Lung microvascular endothelial cell (primary cell): ENCODE results near the gene TEAD1. TPM values are rescaled to one million over a fixed set of nuclear protein-coding genes. Genes with fewer than 3 reads are reported as not detected.

ENCODE experiments used
- DNase-seq, 2 donors: peaks; one replicate each; pipeline versions ENCODE4 v3.0.0 to v3.0.0-alpha.2; 2010; ENCODE audit warnings: low read depth in 2 of 2
- total RNA-seq: library from RNA; depleted of rRNA; stranded (reverse); fragments of >200 nt; gene quantifications from 2 replicates; pipeline ENCODE4 v1.2.1, GENCODE V29; 2014

Gene TEAD1
- total RNA-seq, 1 donor from 2014 or later = 22.8 TPM

DNA sequence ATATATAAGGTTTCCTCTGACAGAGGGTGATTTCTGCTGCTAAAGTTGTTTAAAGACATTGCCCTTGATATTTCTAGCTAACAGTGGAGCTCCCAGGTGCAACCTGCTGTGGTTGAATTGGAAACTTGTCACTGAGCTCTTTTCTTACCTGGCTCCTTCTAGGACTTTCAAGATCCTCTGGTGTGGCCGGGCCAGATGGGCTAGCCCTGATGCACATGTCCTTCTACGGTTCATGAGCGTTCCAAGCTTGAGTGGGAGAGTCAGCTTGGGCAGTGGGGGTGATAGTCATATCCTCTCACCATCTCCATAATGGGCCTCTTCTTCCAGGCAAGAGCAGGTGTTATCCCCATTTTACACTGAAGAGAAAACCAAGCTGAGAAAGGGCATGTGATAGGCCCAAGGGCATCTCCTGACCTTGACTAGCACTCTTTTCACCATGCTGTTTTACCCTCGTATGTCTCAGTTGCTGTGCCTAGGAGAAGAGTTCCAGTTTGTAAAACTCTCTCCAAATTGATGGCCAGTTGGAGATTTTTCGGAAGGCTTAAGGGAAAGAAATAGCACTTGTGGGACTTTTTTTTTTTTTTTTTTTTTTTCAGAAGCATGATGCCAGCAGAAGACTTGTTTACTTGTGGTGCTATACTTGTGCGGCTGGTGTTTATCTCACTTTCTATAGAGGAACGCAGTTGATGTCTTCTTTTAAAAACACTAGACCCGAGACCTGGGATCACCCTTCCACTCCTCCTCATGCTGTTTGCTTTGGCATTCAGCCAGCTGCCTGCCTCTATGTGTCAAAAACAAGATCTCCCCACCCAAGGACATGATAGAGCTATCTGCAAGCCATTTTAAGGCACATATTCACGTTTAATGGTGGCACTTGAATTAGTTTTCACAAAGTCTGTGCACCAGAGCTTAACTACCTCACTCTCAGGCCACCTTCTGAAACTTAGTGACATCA, 32.6 kb downstream of the TEAD1 start:
- peak; percentile 43 to 53 for DNase-seq

DNA sequence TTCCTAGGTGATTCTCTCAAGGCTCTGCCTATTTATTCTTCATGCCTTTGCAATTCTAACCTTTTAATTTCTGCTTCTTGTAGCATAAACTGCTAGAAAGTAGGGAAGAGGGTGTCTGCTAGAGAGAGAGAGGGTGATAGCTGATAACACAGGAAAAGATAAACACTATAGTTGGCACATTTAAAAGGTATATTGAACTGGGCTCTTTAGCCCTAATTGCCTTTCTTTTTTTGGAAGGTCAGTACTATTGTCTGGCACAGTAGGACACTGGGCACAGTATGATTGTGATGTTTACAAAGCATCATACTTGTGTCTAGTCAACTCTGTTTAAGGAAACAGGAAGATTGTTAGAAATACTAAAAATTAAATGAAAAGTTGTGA, 33.3 kb downstream of the TEAD1 start:
- DNase-seq = no peak

DNA sequence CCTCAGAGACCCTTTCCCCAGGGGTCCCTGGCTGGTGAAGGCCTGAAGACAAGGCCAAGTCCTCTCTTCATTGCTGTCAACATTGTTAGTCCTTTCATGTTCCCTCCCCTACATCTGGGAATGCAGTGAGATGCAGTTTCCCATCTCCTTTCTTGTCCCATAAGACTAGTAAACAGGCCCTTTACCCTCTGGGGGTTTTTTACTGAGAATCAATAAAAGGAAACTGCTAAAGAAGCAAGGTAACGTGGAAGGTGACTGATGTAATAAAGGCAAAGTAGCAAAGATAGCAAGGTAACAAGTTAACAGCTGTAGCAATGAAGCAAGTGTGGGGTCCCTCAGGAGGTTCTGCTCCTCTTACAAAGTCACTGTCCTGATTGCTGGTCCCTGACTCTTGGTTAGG, 37.3 kb downstream of the TEAD1 start:
- no peak for DNase-seq

DNA sequence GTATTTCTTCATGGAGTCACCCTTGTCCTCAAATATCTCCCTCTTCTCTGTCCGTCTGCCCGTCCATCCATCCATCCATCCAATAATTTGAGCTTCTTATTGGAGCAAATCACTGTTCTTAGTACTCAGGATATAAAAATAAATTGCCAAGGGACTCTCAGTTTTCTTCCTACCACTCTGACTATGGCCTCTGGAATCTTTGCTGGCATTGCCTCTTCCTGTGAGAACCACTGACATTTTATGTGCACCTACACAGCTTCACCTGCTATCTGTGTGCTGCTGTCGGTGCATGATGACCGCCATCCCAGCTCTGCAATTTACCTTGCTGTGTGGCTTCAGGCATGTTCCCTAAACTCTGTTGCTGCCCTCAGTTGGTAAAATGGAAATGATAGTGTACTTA, 37.9 kb downstream of the TEAD1 start:
- DNase-seq = no peak

DNA sequence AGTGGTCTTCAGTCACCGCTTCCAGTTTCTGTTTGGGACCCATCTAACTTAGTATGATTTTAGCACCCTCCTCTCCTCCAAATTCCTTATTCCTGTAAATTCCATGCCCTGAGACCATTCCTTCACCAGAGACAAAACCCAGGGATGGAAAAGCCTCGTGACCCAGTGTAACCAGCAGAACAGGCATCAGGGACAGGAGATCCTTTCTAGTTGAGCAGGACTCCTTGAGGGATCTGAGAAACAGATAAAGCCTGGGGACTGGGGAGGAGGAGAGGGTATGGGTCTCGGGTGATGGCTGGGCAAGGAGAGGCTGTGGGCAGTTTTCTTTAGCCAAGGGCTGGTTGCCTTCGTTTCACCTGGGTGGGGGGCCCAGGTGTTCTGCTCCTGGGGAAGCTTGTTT, 40.9 kb downstream of the TEAD1 start:
- DNase-seq = no peak

DNA sequence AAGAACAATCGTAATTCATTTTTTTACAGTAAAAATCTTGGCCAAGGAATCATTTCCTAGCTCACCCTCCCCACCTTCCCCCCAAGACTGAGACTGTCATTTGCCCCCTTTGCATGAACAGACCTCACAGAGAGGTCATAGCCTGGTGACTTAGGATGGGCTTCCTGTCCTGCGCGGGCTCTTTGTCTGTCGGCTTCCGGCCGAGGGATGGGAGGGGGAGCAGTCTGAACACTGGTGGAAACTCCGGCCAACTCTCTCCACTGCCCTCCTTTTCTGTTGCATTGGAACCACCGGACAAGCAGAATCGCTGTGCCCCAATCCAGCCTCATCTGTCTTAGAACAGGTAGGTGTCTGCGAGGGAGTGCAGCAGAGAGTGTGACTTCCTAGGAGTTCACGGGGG, 41.7 kb downstream of the TEAD1 start:
- peak; percentile 59 to 83 for DNase-seq

DNA sequence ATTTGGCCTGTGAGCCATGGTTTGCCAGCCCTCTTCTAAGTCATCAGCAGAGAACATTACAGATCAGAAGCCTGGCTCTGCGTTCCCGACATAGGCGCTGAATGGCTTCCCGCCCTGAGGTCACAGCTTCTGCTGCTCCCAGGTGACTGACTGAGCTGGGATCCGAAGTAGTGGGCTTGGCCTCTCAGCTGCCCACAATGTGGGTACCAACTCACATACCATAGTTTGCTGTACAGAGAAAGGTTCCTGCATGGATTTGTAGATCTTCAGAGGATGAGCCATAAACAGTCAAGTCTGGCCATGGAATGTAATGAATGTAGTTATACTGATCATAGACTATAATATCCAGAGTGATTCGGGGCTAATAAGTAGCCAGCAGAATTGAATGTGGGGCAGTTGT, 42.6 kb downstream of the TEAD1 start:
- no peak for DNase-seq

DNA sequence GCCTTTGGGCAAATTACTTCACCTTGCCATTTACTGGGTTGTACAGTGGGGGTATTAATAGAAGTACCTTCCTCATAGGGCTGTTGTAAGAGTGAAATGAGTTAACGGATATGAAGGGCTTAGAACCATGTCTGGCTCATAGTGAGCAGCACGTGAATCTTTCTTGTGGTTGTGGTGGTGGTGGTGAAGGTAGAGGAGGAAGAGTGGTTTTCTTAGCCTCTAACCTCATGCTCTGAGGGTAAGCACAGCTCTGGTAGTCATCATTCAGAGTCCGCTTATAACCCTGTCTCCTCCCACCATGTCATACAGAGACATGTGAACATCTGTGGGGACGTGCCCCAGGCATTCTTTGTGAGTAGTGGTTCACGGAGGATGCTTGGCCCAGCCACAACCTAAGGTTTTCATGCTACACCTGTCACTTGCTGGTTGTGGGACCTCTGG, 43.6 kb downstream of the TEAD1 start:
- DNase-seq = no peak

DNA sequence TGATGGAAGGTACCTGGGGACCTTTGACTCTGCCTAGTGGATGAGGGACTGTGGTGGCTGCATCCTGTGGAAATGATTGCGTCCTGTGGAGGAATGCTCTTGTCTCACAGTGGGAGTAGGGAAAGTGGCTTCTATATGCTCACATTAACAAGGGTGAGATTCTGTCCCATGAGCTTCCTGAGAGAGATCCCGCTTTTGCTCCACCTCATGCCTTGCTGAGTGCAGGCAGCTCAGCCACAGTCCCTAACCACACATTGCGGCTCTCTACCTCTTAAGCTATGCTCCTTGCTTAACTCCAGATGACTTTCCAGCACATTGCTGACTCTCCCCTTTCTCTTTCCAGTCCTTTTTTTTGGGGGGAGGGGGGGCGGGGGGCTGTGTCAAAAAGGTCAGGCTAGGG, 45.0 kb downstream of the TEAD1 start:
- DNase-seq = no peak

DNA sequence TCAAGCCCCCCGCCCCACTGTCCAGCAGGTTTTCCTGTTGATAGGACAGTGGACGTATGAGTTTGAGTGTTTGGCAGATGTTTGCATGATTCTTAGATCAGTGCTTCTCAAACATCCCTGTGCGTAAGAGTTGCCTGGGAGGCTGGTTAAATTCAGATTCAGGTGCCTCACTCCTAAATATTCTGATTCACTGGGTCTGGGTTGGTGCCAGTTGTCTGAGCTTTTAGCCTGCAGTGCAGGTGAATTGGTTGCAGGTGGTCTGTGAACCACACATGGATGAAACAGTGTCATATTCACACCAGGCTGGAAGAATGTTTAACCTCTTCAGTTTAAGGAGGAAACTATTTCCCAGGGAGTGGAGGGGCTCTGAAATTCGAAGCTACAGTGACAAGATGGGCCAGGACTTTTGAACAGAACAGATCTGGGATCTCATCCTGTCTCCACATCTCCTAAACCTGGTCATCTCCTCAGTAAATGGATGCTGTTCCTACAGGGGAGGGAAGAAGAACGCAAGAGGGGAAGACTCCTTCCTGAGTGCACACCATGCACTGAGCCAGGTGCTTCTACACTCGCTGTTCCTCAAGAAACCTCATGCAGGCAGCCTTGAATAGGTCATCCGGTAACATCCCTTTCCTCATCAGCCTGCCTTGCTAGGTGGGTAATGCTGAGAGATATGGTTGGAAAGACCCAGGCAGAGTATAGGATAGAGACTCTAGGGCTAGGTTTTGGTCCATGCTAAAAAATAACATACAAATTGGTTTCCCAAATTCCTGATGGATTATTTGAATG, 47.8 kb downstream of the TEAD1 start:
- no peak for DNase-seq

DNA sequence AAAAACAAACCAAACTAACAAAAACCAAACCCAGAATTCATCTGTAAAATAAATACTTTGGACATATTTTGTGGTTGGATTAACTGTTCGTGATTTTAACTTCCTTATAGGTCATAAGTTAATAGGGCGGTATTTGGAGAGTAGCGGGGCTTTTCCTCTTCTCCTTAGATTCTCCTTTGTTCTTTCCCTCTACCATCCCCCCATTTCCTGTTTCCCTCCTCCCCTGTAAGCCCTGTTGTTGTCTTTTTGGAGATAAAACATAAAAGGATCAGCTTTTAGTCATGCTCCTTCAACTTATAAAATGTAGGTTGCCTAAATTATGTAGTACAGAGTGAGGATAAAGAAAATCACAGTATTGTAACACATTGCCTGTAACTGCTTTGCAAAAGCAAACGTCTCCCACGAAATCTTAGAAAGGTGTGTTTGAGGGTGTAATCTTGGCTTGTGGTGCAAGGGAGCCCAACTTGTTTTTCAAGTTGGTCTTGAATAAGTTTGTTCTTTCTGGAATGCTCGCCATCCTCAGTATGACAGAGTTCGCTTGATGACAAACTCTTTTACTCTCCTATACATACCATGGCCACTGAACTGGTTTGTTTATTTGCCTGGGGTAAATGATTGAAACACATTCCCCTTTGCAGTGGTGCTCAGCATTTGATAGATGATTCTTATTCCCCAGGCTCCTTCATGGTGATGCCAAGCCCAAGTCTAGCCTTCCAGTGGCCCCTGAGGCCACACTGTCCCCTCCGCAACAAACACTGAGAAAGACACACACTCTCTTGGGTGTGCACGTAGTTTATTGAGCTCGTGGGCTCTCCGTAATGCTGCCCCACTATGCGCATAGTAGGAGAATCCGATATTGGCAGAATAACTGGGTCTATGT, 49.4 kb downstream of the TEAD1 start:
- peak in 1 of 2 donors; percentile 48 for DNase-seq

DNA sequence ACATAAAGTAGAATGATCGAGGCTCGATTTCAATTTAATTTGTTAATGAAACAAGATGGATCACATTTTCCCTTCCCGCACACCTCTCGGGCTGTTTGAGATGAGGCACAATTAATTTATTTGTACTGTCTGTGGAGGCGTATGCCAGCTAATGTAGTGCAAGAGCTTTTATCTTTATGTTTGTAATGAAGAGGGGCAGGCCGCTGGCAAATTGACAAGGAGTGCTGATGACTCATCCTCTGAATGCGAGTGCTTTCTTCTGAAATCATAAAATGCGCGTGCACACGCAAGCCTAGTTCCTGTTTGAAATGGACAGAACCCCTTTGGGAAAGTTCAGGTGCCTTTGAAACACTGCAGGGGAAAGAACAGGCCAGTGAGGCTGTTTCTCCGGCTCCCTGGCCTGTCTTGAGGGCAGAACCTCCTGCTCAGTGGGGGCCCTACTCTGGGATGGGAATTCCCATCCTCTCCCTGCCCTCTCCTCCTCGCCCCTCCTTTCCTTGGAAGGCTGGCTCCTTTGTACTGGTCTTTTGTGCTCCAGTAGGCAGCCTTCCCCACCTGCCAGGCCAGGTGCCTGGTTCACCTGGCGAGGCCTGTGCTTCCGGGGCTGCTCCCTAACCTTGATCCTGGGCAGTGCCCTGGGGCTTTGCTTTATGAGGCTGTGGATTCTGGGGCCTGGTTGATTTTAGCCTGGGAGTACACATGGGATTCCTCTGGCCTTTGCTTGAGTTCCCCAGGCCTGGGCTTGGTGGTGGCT, 50.3 kb downstream of the TEAD1 start:
- peak; percentile 91 to 95 for DNase-seq

DNA sequence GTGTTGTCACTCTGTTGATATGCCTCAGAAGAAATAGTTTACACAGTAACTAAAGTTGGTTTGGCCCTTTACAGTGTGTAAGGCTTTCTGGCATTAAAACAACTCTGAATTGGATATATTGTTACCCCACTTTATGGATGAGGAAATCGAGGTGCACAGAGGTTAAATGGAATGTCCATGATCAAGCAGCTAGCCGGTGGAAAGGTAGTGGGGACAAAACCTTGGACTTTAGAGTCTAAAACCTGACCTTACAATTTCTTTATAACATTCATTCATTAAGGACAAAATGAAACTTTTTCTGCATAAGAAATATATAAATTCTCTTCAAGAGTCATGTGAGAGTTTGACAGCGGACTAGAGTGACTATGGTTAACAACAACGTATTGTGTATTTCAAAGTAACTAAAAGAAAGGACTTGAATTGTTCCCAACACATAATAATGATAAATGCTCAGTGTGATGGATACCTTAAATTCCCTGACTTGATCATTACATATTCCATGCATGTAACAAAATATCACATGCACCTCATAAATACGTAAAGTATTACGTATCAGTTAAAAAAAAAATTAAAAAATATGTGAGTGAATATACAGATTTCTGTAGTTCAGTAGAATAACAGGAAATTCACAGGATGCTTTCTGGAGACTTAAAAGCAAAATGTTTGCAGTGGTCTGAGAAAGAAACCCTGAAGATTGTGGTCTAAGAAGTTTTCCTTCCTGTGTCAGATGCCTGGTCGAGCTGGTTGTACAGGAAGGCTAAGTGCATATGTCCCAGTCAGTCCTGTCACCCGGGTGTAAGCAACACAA, 51.0 kb downstream of the TEAD1 start:
- DNase-seq = peak in 1 of 2 donors; percentile 92

DNA sequence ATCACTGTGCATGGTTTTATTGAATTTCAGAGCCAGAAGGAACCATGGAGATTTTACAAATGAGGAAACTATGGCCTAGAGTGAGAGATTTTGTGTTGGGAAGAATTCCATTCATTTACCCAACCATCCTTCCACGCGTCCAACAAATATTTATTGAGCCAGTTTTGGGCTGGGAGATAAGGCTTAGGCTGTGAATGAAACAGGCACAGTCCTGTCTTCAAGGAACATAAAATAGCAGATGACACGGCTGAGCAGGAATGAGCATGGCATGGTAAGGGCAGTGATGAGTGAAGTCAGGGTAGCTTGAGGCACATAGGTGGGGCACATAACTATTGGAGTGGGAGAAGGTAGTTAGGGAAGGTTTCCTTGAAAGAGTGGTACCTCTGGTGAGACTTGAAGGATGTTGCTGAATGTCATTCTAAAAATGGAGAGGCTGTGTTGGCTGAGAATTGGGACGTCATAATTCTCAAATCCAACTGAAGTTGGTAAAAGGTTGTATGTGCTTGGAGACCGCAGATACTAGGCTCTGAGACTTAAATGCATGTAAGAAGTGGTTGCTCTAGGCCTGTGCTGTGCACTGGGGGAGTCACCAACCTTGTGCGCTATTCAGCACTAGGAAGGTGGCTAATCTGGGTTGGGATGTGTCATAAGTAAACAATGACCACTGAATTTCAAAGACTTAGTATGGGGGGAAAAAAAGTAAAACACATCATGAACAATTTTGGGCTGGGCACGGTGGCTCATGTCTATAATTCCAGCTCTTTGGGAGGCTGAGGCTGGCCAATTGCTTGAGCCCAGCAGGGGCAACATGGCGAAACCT, 51.9 kb downstream of the TEAD1 start:
- peak in 1 of 2 donors; percentile 78 for DNase-seq

DNA sequence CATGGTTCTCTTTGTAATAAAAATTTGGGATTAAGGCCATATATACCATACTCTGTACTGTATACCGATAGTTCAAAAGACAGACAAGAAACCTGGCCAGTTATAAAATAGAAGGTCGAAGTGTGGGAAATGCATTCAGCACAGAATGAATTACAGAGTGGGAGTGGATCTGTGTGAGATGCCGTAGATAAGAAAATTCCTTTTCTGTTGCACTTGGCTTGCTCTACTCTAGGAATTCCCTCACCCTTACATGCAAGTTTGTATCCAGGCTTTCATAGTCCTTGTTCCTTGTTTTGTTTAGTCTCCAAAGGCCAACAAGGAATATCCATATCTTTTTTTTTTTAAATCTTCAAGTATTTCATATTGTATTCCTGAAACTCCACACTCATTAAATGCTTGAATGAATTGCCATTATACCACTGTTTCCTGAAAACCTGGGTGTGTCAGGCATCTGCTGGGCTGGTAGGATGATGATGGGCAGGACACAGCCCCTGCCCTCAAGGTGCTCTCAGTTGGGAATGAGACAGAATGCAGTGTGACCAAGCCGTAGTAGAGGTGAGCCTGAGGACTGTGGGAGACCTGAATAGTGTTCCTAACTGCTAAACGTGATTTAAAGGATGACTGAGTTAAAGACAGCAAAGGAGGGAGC, 53.5 kb downstream of the TEAD1 start:
- DNase-seq = peak in 1 of 2 donors; percentile 28

DNA sequence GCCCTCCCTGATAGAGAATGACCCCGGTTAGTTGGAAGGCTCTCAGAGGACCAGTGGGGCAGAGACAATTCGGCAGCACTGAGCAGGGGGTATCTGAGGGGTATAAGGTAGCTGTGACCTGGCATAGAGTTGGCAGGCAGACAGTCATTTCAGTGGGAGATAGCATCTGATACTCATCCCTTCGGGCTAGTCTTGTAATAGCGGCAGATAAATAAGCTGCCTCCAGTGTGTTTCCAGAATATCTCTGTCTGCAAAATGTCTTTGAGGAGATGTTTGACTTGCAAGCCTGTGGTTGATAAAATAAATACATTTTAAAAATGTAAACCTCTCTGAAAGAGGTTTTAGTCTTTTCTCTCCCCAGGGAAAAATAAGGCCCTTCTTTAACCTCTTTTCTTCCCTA, 54.2 kb downstream of the TEAD1 start:
- no peak for DNase-seq

DNA sequence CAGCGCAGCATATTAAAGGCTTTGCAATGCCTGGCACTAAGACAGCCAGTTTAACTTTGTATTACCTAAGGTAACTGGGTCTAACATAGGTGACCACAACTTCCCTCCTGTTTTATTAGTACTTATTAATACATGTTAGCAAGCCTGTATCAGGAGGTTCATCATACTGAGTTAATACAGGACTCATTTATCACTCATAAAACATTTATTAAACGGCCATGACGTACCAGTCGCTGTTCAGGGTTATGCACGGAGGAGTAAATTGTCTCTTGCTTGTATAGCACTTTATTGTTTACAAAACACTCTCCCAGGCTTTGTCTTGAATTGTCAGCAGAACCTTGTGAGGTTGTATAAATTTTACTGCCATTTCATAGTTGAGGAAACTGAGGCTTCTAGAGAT, 55.7 kb downstream of the TEAD1 start:
- no peak for DNase-seq

DNA sequence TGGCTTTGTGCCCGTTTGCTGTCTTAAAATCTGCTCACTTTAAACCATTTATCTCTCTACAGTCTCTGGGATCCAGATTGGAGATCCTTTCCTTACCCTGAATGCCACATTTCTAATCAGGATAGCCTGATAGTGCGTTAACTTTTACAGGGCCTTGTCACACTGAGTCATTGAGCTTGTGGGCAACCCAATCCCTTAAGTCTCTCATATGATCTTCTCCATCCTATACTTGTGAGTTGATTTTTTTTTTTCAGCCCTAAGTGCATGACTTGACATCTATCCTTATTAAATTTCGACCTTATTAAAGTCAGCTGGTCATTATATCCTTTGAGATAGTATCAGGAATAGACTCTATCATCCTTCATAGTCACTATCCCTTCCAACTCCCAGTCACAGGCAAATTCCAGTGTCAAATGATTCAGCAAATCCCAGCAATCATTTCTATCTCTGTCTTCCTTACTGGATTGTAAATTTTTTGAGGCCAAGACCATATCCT, 57.7 kb downstream of the TEAD1 start:
- DNase-seq = no peak
